GM23338 (cell line): Measurements from ENCODE around the gene SPEM3. TPM values are rescaled to one million over a fixed set of nuclear protein-coding genes. Genes with fewer than 3 reads are reported as not detected.

Experiments used
- ATAC-seq: fragments of 200-7000 bp; cut with Tn5 transposase; 3 replicates; pipeline ENCODE4 v1.9.1; 2020
- DNase-seq: peaks from one replicate; pipeline ENCODE4 v3.0.0-alpha.2; 2015; ENCODE audit warnings: low spot score
- H2AFZ ChIP-seq: fragments of 200-600 bp; sonication (generic); 2 replicates; pipeline ENCODE4 v1.8.0; 2016; ENCODE audit warnings: antibody characterized with exemption, mild to moderate bottlenecking, moderate library complexity
- H3F3A ChIP-seq: fragments of 200-600 bp; sonication (generic); replicated peaks from 2 replicates; pipeline ENCODE4 v1.8.0; 2017; ENCODE audit warnings: antibody characterized with exemption, mixed run types, low read depth
- H3K27ac ChIP-seq: fragments of 200-600 bp; sonication (generic); 2 replicates; pipeline ENCODE4 v1.6.1; 2016; ENCODE audit warnings: low read depth
- H3K27me3 ChIP-seq: fragments of 200-600 bp; sonication (generic); 2 replicates; pipeline ENCODE4 v1.8.0; 2016; ENCODE audit warnings: mild to moderate bottlenecking, mixed run types, moderate library complexity; ENCODE audit not compliant: insufficient read depth
- H3K36me3 ChIP-seq: fragments of 200-600 bp; sonication (generic); 2 replicates; pipeline ENCODE4 v1.8.0; 2016; ENCODE audit warnings: mild to moderate bottlenecking; ENCODE audit not compliant: insufficient read depth
- H3K4me1 ChIP-seq: fragments of 200-600 bp; sonication (generic); 2 replicates; pipeline ENCODE4 v1.8.0; 2016; ENCODE audit warnings: mild to moderate bottlenecking, moderate library complexity; ENCODE audit not compliant: insufficient read depth
- H3K4me2 ChIP-seq: fragments of 200-600 bp; sonication (generic); 2 replicates; pipeline ENCODE4 v1.7.1; 2017; ENCODE audit warnings: mixed run types
- H3K4me3 ChIP-seq: fragments of 200-600 bp; sonication (generic); 2 replicates; pipeline ENCODE4 v1.6.1; 2016; ENCODE audit warnings: mixed run types
- H3K79me2 ChIP-seq: fragments of 200-600 bp; sonication (generic); replicated peaks from 2 replicates; pipeline ENCODE4 v1.8.0; 2017; ENCODE audit warnings: mild to moderate bottlenecking; ENCODE audit not compliant: insufficient read depth
- H3K9me2 ChIP-seq: fragments of 200-600 bp; sonication (generic); 2 replicates; pipeline ENCODE4 v1.8.0; 2017; ENCODE audit not compliant: insufficient read depth
- H4K20me1 ChIP-seq: fragments of 200-600 bp; sonication (generic); replicated peaks from 2 replicates; pipeline ENCODE4 v1.8.0; 2017; ENCODE audit warnings: mild to moderate bottlenecking; ENCODE audit not compliant: insufficient read depth
- H3K27ac Mint-ChIP-seq: 2 replicates; pipeline ENCODE4 v1.8.0; 2020; ENCODE audit warnings: inconsistent platforms, mild to moderate bottlenecking, moderate library complexity, mixed read lengths
- H3K27me3 Mint-ChIP-seq: 3 replicates; pipeline ENCODE4 v1.8.0; 2022; ENCODE audit warnings: low read depth, mild to moderate bottlenecking, moderate library complexity, mixed read lengths, inconsistent platforms; ENCODE audit not compliant: insufficient read depth, poor library complexity
- H3K36me3 Mint-ChIP-seq: 3 replicates; pipeline ENCODE4 v1.8.0; 2021; ENCODE audit warnings: low read depth, mild to moderate bottlenecking, inconsistent platforms, moderate library complexity, mixed read lengths
- H3K4me1 Mint-ChIP-seq: 3 replicates; pipeline ENCODE4 v1.8.0; 2020; ENCODE audit warnings: mild to moderate bottlenecking, inconsistent platforms, mixed read lengths
- H3K4me3 Mint-ChIP-seq: 3 replicates; pipeline ENCODE4 v1.8.0; 2021; ENCODE audit warnings: moderate library complexity, mild to moderate bottlenecking, inconsistent platforms, mixed read lengths
- H3K9me3 Mint-ChIP-seq: 3 replicates; pipeline ENCODE4 v1.8.0; 2020; ENCODE audit warnings: moderate library complexity, mild to moderate bottlenecking, inconsistent platforms, mixed read lengths
- CREB1 ChIP-seq: fragments of 250-450 bp; sonication (Bioruptor Pico); IDR thresholded peaks from 2 replicates; pipeline ENCODE4 v1.5.0; 2020; ENCODE audit warnings: low read depth, mild to moderate bottlenecking, moderate library complexity
- CTCF ChIP-seq, 2 experiments: fragments of 200-600 bp in 1 of 2; sonication (generic) in 1 of 2; conservative IDR thresholded peaks; 2 replicates each; pipeline versions ENCODE4 v1.5.1 to v1.6.1; 2016 to 2017; ENCODE audit warnings: antibody characterized with exemption in 2 of 2, low read depth in 2 of 2, mild to moderate bottlenecking in 2 of 2, moderate library complexity in 1 of 2
- EZH2phosphoT487 ChIP-seq: fragments of 200-600 bp; sonication (generic); IDR thresholded peaks from one replicate; pipeline ENCODE4 v1.8.1; 2018; ENCODE audit warnings: antibody characterized with exemption; ENCODE audit not compliant: unreplicated experiment
- POLR2AphosphoS5 ChIP-seq: IDR thresholded peaks from 2 replicates; pipeline ENCODE4 v1.6.1; 2016; ENCODE audit warnings: antibody characterized with exemption, low read depth
- STAT1 ChIP-seq: IDR thresholded peaks from one replicate; pipeline ENCODE4 v1.6.1; 2016; ENCODE audit warnings: antibody characterized with exemption; ENCODE audit not compliant: unreplicated experiment
- ZNF114 ChIP-seq: fragments of 250-450 bp; sonication (Bioruptor Pico); IDR thresholded peaks from 2 replicates; pipeline ENCODE4 v1.5.0; 2020; ENCODE audit warnings: mild to moderate bottlenecking, moderate library complexity
- polyA plus RNA-seq: library from polyadenylated mRNA; unstranded; fragments of >200 nt; fragmentation: Nextera tagmentation; extraction: Ambion mirVana; gene quantifications from 2 replicates; pipeline ENCODE4 v1.2.1, GENCODE V29; 2016
- total RNA-seq: library from RNA; depleted of rRNA; stranded (reverse); fragments of >200 nt; shearing (Covaris generic); gene quantifications from 2 replicates; pipeline ENCODE4 v1.2.3, GENCODE V29; 2014

Gene SPEM3
- total and polyA plus RNA-seq, 2 experiments from 2014 or later, result not detected

DNA sequence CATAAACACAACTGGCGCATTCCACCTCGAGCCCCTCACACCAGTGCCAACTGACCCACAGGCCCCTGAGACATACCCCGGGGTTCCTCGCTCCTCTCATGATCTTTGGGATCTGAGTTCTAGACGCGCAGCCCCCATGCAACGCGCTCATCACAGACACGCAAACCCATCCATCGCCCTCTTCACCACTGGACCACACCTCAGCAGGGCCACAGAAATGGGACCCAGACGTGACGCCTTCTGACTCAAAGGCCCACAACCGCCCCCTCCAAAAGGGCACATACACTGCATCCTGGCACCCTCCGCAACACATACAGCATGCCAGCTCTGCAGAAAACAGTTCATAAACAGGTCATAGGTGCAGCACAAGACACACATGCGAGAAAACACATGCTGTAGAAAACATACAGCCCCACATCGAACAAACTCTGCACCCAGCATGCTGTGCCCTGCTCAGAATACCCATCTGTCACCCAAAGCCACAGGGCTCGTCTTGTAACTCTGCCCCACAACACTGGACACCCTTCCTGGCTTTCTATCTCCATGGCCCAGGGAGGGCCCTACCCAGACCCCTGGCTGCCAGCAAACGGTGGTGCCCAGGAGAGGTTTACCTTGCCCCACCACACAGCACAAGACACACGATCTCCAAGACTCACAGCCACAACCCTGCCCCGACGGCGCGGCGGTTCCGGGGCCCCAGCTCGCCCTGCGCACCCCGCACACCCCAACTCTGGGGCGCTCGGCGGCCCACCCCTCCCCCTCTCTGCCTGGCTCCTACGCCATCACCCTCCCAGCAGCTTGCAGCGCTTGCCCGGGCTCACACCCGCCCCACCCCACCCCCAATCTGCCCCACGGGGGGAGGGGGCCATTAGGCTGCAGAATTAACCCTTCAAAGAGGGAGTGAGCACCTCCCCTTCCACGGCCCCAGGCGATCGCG, 49.9 kb downstream of the SPEM3 start:
- Mint-ChIP-seq H3K9me3 (no peaks in the 10 kb centered on the region; the same call in 1 of the 3 replicates), H3K27me3 (peaks cover 17% of the 10 kb centered on the region), H3K4me3 (peak overlapping the region; percentile 83), H3K4me1 (peaks cover 51% of the 10 kb centered on the region), H3K36me3 (peaks cover 7% of the 10 kb centered on the region; the same call in 1 of the 3 replicates), H3K27ac (peak overlapping the region; percentile 80; the same call in 1 of the 2 replicates)
- 0 out of 2 replicates have a peak, but pooled peaks cover 4% of the 10 kb centered on the region for H3F3A ChIP-seq
- peak; percentile 72 for DNase-seq
- peaks cover 8% of the 10 kb centered on the region; the same call in 1 of the 2 replicates for H4K20me1 ChIP-seq
- TF ChIP-seq EZH2phosphoT487 (no peak), ZNF114 (no peak), CREB1 (0 out of 2 replicates have a peak, but pooled peaks have one; percentile 29), STAT1 (no peak), CTCF (conservative IDR thresholded peaks at IDR 0.05; ENCODE audit: low read depth in 2 of 2) (no peak)
- H3K4me3 ChIP-seq, result peak overlapping the region; percentile 84
- H3K27ac ChIP-seq, result 0 out of 2 replicates have a peak overlapping the region, but pooled peaks have one; percentile 45
- ATAC-seq, result peak; percentile 38
- no peaks in the 10 kb centered on the region for H3K9me2 ChIP-seq
- no peak overlapping the region for H2AFZ ChIP-seq
- peaks cover 21% of the 10 kb centered on the region for H3K4me1 ChIP-seq
- H3K79me2 ChIP-seq, result peaks cover 55% of the 10 kb centered on the region
- no peaks in the 10 kb centered on the region for H3K27me3 ChIP-seq
- H3K4me2 ChIP-seq, result peak overlapping the region; percentile 90
- H3K36me3 ChIP-seq, result no peaks in the 10 kb centered on the region

- ATAC-seq (peak; percentile 22), DNase-seq (peak; percentile 56)
- 0 out of 2 replicates have a peak, but pooled peaks cover 4% of the 10 kb centered on the region for H3F3A ChIP-seq
- peaks cover 21% of the 10 kb centered on the region for H3K4me1 ChIP-seq
- Mint-ChIP-seq H3K36me3 (peaks cover 7% of the 10 kb centered on the region; the same call in 1 of the 3 replicates), H3K4me3 (peak within 1 kb of the TSS; percentile 96), H3K9me3 (no peaks in the 10 kb centered on the region; the same call in 1 of the 3 replicates), H3K4me1 (peaks cover 51% of the 10 kb centered on the region), H3K27me3 (peaks cover 23% of the 10 kb centered on the region), H3K27ac (peak within 1 kb of the TSS; percentile 91)
- H3K9me2 ChIP-seq, result no peaks in the 10 kb centered on the region
- peaks cover 8% of the 10 kb centered on the region; the same call in 1 of the 2 replicates for H4K20me1 ChIP-seq
- TF ChIP-seq CTCF (conservative IDR thresholded peaks at IDR 0.05; ENCODE audit: low read depth in 2 of 2) (no peak), POLR2AphosphoS5 (peak; percentile 23; the same call in 1 of the 2 replicates)
- peak within 1 kb of the TSS; percentile 81 for H3K27ac ChIP-seq
- no peaks in the 10 kb centered on the region for H3K27me3 ChIP-seq
- peak within 1 kb of the TSS; percentile 84 for H3K4me3 ChIP-seq
- H3K79me2 ChIP-seq, result peaks cover 54% of the 10 kb centered on the region
- peak within 1 kb of the TSS; percentile 96 for H3K4me2 ChIP-seq
- no peaks in the 10 kb centered on the region for H3K36me3 ChIP-seq
- peak within 1 kb of the TSS; percentile 94 for H2AFZ ChIP-seq
Observed at GRCh38 chr17:7479213-7480088, 50.8 kb downstream of the SPEM3 start, which contains the start of gene ZBTB4. ZBTB4 (minus strand) TSS chr17:7479631; CDS start chr17:7466801, 12,830 bp downstream.
